CMK (cell line): ENCODE data around the gene DCC.

Source experiments
- DNase-seq: peaks from one replicate; pipeline ENCODE4 v3.0.0-alpha.2; 2010; ENCODE audit warnings: low read depth

Gene DCC

DNA sequence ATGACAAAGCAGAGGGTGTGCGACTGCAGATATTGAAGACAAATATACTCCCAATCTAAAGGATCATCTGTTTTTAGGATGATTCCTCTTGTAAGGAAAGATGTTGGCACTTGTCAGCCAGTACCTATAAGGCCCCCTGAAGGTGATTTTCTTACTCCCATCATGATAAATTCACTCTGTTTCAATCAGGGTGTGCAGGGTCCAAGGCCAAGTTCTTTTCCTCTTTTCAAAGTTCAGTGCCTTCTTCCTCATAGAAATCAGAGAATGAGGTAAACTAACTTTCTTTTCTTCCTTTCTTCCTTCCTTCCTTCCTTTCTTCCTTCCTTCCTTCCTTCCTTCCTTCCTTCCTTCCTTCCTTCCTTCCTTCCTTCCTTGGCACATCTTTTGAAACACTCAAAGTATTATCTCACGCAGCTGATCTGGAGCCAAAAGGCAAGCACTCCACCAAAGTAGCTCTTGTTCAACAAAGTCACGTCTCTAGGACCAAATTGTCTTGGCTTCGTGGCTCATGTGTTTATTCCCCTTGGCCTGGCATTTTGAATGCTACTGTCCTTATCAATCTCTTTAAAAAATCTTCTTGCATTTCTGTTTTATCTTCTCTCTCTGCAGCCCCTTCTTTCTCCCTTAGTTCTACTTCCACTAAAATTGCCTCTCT, 87.7 kb downstream of the DCC start:
- no peak for DNase-seq

DNA sequence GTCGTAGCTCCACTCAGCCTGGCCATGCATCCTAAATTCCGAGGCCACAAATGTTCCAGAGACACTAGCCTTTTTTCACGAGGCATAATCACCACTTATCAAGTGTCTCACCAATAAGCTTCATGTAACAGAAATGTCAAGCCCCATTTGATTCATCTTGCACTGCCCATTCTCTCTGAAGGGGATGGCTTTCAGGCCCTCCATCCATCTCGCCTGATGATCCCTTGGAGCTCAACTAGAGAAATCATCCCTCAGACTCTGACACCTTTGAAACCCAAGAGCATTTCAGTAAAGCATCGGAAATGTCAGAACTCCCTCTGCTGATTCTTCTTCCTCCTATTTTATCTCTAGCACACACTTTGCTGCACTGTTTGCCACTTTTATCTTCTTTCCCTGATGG, 91.7 kb downstream of the DCC start:
- no peak for DNase-seq

DNA sequence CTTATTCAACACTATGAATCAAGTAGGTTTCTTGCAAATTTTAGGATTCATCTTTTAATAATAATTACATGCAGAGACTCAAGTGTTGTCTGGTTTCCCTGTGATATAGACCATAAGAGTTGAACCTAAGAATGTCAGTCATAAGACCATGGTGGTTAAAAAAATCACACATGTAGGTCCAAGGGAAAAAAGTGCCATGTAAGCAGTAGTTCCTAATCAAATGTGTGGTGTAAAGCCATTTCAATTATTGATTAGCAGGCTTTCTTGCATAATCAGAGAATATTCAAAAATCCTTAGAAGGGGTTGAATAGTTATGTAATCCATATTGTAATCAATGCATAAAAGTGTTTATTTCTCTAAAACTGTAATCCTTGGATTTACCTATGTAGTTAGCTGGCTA, 93.8 kb downstream of the DCC start:
- DNase-seq = no peak

DNA sequence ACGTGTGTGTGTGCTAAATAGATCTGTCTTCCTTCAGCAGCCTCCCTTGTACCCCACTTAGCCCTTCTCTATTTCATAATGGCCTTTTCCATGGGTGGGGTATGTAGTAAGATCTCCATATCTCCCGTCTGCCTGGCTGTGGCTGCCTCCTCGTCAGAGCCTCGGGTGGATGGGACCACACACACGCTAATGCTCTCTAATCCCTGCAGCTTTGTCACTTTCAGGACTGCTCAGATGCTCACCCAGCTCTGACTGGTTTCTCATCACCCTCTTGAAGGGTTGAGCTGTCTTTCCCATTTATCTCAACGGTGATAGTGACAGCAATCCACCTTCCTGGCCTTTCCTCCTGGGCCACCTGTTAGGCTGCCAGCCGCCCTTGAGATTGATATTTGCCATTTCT, 95.3 kb downstream of the DCC start:
- no peak for DNase-seq

DNA sequence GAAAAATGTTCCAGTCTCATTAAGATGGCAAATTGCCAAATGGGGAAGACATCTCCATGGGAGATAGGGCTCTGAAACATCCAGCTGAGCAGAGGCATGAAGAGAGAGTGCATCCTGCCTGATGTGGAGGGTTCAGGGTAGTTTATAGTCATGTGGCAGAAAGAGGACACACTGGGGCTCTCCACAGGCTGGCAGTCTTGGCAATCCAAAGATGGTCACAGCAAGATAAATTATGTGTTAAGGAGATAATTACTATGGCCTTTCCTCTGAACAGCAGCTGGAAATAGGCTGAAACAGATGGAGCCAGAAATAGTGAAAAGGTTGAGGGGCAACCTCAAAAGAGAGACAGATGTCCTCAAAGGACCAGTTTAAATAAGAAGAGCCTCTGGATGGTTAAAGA, 97.2 kb downstream of the DCC start:
- no peak for DNase-seq

DNA sequence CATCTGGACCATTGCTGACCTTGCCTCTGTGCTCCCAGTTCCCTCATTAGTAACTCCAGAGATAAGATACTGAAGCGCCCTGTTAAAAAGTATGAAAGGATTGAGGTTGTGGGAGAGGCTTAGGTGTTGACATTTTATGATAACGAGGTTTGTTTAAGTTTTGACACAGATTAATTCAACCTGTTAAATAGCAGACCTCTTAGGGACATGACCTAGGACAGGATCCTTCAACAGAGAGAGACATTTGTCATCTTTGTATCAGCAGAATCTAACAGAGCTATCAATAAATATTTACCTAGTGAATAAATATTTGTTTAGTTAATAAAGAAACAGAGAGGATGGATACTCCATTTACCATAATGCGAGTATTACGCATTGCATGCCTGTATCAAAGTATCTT, 99.5 kb downstream of the DCC start:
- DNase-seq = no peak

DNA sequence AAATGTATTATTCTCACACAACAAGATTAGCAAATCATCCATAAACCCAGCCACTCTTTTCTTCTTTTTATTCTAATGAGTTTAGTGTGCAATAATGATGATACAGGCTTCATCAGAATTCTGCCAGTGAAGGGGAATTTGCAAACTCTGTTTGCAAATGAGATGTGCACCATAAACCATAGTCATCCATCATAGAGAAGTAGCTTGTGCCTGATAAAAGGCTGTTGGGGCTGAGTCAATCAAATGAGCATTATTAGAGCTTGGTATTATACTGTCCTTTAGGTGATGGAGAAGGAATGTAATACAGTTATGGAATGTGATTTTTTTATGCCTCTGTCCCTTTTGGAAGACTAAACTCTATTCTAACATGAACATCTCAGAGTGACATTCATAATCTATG, 101.8 kb downstream of the DCC start:
- DNase-seq = no peak

DNA sequence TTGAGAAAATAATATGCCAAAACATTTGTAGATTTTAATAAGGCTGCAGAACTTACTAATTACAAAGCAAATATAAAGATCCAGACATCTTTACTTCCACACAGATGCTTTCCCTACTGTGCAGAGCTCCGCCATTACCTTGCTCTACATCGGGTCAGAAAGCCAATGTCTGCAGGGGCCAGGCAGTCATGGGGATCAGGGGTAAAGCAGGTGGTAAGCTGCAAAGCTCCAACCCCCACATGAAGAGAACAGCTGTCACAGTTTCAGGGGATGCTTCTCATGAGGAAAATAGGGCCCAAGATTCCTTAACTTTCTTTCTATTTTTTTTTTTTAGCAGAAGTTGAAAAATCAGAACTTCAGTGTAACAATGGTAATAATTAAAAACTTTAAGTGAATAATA, 102.7 kb downstream of the DCC start:
- no peak for DNase-seq

DNA sequence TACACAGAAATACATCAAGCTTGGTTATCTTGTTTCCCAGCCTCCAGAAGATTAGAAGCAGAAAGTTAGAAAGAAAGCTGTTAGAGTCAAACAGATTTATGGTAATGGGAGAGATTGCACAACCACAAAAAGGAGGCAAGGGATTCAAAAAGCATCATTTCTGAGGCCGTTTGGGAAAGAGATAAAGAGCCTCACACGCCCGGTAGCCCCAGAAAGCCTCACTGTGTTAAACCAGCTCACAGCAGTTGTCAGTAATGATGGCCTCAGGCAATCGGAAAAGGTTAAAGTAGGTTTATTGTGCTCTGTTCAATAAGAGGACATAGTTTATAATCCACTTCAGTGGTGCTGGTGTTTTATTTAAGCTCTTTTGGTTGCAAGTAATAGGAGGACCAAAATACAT, 111.3 kb downstream of the DCC start:
- DNase-seq = no peak

DNA sequence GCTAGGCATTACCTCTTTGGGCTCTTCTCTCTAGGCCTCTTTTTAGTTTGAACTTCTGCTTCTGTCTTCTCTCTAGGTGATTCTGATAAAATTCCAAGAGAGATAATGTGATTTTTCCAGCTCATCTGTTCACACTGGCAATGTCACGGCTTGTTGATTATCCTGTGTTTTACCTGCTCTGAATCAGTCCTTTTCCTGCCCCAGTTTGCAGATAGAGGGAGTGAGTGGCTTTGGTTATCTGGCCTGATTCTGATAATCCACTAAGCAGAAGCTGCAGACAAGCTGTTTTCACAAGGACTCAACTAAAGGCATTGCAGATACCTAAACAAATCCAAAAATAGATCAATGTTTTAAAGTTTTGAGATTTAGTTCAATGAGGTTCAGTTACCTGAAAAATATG, 111.9 kb downstream of the DCC start:
- DNase-seq = no peak

DNA sequence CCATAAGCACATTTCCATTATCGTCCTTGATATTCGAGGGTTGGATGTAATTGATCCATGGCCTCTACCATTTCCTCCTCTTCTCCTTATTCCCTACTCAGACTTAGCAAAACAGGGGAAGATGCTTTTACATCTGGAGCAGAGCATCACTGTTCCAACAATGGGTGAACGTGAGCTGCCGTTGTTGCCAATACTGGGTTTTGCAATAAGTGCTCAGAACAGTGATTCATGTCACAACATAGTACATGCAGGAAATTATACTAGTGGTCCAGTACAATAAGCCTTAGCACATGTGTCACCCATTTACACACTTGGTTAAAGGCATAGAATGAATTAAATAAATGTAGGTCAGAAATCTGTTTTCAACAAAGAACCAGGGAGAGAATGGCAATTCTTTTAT, 112.4 kb downstream of the DCC start:
- no peak for DNase-seq

DNA sequence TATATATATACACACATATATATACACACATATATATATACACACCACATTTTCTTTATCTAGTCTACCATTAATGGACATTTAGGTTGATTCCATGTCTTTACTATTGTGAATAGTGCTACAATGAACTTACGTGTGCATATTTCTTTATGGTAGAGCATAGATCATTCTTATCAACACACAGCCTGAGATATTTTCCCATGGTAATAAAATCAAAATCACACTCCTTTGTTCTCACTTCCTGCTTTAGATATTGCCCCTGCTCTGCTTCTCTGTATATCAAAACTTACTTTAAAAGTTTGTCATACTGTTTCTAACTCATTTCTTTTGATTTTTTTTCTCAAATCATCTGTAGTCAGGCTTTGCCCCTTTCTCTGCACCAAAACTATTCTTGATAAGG, 119.9 kb downstream of the DCC start:
- DNase-seq = no peak

DNA sequence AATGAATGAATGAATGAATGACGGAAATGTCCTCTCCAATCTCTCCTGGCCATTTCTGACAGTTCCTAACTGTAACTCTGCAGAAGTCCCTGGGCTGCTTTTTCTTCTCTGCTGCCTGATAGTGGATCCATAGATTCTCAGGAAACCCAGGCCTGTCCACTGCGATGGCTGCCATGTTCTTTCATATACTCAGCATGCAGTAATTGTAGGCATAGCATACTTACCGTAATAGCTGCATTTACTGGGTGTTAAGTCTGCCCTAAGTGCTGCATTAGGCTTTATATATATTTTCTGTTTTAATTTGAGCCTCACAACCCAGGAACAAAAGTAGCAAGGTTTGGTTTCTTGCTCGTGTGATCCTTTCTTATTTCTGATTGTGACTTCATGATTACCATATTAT, 122.9 kb downstream of the DCC start:
- DNase-seq = no peak

DNA sequence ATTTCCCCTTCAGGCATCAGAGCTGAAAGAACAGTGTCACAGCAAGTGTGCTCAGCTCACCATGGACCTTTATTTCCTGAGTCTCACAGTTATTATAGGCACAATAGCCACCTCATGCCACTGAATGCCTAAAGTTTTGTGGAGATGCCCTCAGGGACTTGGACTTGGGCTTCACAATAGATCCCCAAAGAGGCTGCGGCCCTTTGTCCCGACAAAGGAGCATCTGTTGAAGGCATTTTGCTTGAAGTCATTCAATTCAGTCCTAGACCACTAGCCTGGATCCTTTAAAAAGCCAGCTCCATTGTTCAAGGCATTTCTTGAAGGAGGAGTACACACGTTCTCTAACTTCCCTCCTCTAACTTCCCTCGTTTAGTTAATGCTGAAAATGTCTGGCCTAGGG, 125.4 kb downstream of the DCC start:
- DNase-seq = no peak

DNA sequence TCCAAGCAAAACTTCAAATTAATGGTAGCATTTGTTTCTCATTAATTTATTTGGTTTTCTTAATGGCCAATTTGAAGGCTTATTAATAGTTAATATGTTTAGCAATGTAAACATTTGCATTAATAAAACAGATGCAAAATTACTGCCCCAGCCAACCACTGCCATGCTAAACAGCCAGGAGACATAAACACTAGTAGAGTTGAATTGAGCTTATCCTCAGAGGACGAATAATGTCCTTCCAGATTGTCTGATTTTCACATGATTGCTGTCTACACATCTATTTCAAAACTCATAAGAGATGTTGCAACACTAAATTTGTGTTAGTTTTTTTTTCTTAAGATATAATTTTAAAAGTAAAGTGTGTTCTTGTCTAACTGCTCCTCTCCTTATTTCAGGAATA, 128.5 kb downstream of the DCC start:
- no peak for DNase-seq

DNA sequence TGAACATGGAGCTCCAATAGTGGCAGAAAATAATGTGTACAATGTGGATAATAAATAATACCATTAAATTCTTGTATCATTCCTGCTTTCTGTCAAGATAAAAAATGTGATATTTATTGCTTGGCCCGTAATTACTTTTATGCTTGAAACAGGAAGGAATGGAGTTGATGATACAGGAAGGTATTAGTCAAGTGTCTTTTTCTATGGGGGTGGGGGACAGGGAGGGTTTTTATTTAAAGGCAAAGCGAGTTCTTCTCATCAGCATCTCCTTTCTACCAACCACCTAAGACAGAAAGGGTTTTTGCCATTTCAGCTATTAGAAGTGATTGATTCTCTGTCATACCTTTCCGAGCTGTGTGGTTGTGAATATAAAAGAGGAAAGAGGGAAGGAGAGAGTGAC, 135.3 kb downstream of the DCC start:
- no peak for DNase-seq

DNA sequence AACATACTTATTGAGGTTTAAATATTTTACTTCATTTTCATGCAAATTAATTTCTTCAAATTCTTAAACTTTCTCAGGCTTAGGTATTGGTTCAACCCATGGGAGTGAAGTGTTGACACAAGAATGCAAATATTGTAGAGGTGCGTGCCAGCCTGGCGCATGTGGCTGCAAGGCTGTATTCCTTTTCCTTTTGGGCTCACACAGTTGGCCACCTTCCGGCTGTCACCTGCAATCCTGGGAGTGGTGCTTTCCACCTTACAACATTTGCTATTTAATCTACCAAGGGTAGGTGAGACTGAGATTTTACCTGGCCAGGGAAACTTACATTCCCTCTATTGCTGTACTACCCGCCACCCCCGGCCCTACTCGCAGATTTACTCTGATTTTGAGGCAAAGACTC, 141.1 kb downstream of the DCC start:
- no peak for DNase-seq

DNA sequence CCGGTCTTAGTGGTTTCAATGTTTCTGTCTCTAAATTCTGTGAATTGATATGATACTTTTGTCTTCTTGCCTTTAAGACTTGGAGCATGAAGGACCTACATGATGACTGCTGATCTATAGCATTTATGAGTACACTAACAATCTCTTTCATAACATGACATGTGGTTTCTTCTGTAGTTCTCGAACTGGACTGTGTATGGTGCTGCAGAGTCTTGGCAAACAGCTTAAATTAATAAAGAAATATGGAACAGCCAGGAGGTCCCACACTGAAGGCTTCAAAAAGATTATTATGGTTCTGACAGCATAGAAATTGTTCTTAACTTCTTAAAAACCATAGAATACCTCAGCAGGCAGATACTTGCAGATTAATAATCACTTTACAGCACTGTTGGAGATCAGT, 145.0 kb downstream of the DCC start:
- DNase-seq = no peak

DNA sequence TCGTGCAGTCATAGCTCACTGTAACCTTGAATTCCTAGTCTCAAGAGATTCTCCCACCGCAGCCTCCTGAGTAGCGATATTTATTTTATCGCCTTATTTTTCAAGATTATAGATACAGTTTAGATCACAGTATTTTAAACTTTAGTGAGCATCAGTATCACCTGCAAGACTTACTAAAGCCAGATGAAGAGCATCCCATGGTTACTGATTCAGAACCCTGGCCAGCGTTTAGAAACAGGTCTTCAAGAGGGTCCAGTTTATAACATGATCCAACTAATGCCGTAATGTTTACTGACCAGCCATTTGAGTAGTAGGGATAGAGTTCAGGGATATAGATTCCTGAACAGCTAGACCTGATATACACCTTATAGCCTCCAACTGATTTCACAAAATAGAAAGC, 146.1 kb downstream of the DCC start:
- DNase-seq = no peak

DNA sequence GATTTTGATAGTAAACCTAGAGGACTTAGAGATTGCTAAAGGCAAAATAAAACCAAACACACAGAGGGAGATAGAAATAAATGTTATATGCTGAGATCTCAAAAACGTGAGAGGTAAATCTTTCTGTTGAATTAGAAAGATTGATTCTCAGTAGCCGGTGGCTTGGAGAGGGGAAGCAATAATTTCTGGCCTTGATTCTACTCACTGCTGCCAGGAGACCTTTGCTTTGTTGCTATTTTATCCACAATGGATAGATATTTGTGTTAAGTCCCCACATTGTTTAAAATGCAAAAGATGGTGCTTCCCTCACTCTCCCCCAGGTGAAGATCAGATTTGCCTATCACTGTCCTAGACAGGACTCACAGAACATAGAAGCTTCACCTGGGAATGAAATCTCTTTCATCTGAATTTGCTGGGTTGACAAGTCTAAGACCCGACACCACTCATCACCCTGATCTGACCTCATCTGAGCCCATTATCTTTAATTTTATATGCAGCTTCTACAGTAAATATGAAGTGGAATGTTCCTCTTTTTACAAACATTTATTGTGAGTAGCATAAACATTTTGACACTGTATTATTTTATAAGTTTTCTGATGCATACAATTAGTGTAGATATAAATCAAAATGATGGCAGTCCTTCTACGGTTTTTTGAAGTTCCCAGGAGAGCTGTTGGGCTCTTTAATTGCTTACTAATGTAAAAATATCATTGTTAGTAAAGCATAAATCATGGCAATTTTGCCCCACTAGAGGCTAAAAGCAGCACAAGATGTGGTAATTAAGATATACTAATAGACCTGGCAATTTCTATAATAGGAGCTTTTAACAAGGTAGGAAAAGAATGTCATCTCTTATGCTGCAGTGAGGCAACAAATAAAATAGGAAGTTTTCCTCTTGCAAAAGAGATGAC, 149.7 kb downstream of the DCC start:
- no peak for DNase-seq

DNA sequence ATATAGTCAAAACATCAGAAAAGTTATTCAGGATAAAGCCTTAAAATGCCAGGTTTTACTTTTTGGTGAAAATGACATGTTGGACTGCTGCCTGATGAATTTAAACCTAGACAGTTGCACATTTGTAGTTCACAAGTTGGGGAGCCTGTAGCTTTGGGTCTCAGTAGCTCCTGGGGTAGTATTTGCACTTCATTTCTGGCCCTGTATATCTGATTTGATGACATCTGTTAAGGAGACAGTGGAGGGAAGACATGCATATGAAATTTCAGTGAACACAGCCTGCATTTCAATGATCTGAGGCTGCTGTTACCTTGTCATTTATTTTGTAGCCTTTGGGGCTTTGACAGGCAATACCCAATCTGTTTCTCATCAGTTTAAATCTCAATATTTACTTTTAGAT, 156.4 kb downstream of the DCC start:
- DNase-seq = no peak

DNA sequence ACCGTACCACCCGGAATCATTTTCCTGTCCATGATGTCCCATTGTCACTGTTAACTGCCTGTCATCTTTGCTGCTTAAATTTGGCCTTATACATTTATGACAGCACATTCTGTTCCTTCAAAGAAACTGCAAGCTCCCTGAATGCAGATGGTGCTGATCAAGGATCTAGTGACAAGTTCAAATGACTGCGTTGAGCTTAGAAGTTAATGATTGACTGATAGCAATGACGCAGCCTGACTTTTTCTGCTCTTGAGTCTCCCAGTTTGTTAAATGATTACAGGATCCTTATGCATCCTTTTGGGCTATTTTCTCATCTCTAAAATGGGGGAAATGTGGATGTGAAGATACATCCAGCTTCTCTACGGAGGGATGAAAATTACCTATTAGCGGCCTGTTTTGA, 159.0 kb downstream of the DCC start:
- DNase-seq = no peak

DNA sequence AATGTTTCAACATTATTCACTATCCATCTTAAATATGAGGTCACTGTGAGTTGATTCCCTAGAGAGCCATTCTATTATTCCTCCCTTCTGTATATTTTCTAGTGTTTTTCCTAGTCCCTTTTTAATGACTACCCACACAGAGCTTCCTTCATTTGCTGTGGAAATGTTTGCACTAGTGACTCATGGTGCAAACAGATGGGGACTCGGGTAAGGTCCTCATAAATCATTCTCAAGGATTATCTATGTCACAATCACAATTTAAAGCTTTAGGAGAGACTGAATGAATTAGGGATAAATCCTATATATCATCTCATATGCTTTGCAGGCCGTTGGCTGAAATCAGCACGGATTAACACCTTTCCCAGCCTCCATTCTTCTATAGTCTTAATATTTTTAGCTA, 159.6 kb downstream of the DCC start:
- no peak for DNase-seq

DNA sequence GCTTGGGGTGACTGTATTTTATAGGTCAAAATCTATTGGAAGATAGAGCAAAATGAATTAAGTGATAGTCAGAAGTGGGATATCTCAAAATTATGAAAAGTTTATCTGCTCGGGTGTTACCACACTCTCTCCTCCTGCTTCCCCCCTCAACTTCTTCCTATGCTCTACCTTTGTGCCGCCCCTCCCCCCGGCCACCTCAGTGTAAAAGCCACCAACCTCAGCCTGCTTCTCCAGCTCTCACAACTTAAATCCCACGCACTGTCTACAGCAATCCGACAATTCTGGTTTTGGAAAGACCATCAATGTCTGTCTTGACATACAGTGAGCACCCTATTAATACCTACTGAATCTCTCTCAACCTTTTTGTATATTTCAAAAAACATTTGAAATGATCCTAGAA, 164.6 kb downstream of the DCC start:
- no peak for DNase-seq
